IMR-90 (cell line): ENCODE results near the gene TGM2. TPM values are rescaled to one million over a fixed set of nuclear protein-coding genes. Genes with fewer than 3 reads are reported as not detected.

Experiments used
- BHLHE40 ChIP-seq: fragments of 150-350 bp; IDR thresholded peaks from 2 replicates; pipeline ENCODE4 v1.6.1; 2016; ENCODE audit warnings: mild to moderate bottlenecking, low read depth, low read length
- CEBPB ChIP-seq: IDR thresholded peaks from 2 replicates; pipeline ENCODE4 v1.6.1; 2012; ENCODE audit warnings: low read depth, low read length, improper control_type of control experiment
- CHD1 ChIP-seq: IDR thresholded peaks from 2 replicates; pipeline ENCODE4 v1.6.1; 2012; ENCODE audit warnings: low read depth, low read length, improper control_type of control experiment
- FOS ChIP-seq: fragments of 150-350 bp; IDR thresholded peaks from 2 replicates; pipeline ENCODE4 v1.6.1; 2016; ENCODE audit warnings: low read depth, low read length
- MAFK ChIP-seq: IDR thresholded peaks from 2 replicates; pipeline ENCODE4 v1.6.1; 2012; ENCODE audit warnings: low read depth, low read length, improper control_type of control experiment
- MXI1 ChIP-seq: IDR thresholded peaks from 2 replicates; pipeline ENCODE4 v1.6.1; 2012; ENCODE audit warnings: low read depth, mild to moderate bottlenecking, low read length, moderate library complexity, borderline replicate concordance
- POLR2A ChIP-seq: IDR thresholded peaks from 2 replicates; pipeline ENCODE4 v1.6.1; 2012; ENCODE audit warnings: mild to moderate bottlenecking, low read depth, low read length
- RFX5 ChIP-seq: IDR thresholded peaks from 2 replicates; pipeline ENCODE4 v1.8.0; 2012; ENCODE audit warnings: low read depth, mild to moderate bottlenecking, low read length, moderate library complexity
- polyA plus RNA-seq, 3 experiments: library from polyadenylated mRNA; depleted of rRNA; stranded (reverse); fragments of >200 nt; gene quantifications; 2 replicates each; pipeline ENCODE4 v1.2.3, GENCODE V29; 2012; ENCODE audit warnings: low replicate concordance in 1 of 3
- total RNA-seq: library from RNA; depleted of rRNA; stranded (reverse); fragments of >200 nt; gene quantifications from 2 replicates; pipeline ENCODE4 v1.2.3, GENCODE V29; 2012
- TF ChIP-seq, protein P1 (sequence below): conservative IDR thresholded peaks from 2 replicates; pipeline ENCODE4 v1.5.1; 2012; ENCODE audit warnings: mild to moderate bottlenecking, low read depth, low read length, improper control_type of control experiment

The TGM2 gene
- total and polyA plus RNA-seq, 2 of the 4 experiments (the other 2 are of a cell fraction), result 239 to 268 TPM

DNA sequence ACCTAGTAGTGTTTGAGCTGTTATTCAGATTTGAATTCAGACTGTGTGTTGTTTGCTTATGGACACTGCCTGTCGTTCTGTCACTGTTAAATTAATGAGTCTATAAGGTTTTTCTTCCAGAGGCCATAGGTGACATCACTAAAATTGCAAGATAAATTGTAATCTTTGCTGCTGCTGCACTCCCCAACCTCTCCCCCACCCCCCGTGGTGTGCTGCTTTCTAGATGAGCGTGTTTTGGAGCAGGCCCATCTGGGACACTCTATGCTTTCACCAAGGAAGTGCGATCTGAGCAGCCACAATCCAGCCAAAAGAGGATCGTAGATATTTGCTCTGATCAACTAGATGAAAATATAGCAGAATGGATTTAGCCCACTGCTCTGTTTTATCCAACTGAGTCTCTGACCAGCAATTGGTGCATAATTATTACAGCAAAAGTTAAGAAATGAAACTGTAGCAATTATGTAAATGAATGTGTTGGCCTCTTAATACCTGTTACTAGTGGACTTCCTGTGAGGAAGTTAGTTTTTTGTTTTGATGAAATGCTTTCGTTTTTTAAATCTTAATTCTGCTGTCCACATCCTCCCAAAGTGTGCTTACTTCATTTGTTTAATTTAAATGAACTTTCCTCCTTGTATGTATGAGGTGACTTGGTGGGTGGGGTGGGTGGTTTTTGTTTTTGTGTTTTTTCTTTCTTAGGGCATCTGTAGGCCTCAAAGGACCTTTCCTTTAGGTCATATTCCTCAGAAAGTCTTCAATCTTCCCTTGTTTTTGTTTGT, 73.4 kb downstream of the TGM2 start (continued):
- TF ChIP-seq, protein P1, sequence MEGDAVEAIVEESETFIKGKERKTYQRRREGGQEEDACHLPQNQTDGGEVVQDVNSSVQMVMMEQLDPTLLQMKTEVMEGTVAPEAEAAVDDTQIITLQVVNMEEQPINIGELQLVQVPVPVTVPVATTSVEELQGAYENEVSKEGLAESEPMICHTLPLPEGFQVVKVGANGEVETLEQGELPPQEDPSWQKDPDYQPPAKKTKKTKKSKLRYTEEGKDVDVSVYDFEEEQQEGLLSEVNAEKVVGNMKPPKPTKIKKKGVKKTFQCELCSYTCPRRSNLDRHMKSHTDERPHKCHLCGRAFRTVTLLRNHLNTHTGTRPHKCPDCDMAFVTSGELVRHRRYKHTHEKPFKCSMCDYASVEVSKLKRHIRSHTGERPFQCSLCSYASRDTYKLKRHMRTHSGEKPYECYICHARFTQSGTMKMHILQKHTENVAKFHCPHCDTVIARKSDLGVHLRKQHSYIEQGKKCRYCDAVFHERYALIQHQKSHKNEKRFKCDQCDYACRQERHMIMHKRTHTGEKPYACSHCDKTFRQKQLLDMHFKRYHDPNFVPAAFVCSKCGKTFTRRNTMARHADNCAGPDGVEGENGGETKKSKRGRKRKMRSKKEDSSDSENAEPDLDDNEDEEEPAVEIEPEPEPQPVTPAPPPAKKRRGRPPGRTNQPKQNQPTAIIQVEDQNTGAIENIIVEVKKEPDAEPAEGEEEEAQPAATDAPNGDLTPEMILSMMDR, result no peak
- TF ChIP-seq CEBPB (no peak), POLR2A (no peak), CHD1 (no peak), MAFK (no peak), BHLHE40 (no peak), FOS (no peak), RFX5 (no peak), MXI1 (no peak)
